GM21825 (cell line): ENCODE results near the gene RBPJL.

Source experiments
- ATAC-seq: cut with Tn5 transposase; IDR thresholded peaks from one replicate; pipeline ENCODE4 v1.9.1; 2021; ENCODE audit warnings: mild to moderate bottlenecking, moderate library complexity; ENCODE audit not compliant: unreplicated experiment

The RBPJL gene

DNA sequence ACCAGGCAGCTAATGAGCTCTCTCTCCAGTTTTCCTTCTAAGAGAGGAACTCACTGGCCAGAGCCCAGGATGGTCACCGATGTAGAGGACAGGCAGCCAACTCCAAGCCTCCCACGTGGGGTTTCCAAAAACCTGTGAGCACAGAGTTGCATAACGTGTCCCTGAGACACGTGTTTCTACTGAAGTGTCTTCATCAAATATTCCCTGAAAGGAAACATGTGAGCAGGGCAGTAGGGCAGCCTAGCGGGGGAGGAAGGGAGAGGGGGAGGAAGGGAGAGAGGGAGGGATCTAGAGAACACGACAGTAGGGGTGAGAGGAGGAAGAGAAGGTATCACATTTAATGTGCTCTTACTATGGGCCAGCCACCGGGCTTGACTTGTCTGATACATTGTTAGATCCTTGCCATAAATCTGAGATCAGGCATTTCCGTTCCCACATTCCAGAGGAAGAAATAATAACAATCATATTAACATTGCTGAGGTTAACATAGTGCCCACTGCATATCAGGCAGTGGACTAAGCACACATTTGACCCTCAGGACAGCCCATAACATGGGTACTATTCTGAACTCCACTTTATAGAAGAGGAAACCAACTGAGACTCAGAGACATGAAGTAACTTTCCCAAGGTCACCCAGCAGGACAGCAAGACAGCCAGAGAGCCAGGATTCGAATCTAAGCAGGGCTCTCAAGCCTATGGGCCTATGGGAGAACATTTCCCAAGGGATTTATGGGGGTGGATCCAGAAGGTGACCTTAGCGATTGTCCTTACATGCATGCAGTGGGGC, 51.8 kb downstream of the RBPJL start:
- ATAC-seq: no peak

DNA sequence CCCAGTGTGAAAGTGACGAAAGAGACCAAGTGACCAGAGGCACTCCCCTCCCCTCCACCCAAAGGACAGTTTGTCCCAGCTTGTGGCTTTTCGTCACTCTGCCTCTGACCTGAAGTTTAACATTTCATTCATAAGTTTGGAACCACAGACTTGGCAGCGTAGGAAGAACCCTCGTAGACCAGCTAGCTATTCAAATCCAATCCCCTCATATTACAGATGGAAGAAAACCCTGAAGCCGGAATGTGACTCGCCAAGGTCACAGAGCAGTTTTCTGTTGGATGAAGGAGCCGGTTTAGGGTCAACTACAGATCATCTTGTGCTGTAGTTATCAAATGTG, 52.4 kb downstream of the RBPJL start:
- no peak for ATAC-seq

- ATAC-seq: no peak
Measured at GRCh38 chr20:45359406-45360148, 52.9 kb downstream of the RBPJL start.

DNA sequence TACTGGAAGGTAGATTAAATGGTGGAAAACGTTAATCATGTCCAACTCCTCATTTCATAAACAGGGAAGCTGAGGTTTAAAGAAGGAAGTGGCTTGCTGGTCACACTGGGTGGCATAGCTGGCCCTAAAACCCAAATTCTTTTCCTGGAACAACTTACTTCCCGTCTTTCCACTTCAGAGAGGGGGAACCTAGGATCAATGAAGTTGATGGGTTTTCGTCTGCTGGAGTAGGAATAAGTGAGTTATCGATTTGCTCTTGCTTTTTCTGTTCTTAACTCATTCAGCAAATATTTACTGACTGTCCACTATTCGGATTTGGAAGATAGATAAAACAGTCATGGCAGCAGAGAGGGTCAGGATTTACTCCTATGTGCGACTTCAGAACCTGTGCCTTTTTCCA, 55.2 kb downstream of the RBPJL start:
- no peak for ATAC-seq

DNA sequence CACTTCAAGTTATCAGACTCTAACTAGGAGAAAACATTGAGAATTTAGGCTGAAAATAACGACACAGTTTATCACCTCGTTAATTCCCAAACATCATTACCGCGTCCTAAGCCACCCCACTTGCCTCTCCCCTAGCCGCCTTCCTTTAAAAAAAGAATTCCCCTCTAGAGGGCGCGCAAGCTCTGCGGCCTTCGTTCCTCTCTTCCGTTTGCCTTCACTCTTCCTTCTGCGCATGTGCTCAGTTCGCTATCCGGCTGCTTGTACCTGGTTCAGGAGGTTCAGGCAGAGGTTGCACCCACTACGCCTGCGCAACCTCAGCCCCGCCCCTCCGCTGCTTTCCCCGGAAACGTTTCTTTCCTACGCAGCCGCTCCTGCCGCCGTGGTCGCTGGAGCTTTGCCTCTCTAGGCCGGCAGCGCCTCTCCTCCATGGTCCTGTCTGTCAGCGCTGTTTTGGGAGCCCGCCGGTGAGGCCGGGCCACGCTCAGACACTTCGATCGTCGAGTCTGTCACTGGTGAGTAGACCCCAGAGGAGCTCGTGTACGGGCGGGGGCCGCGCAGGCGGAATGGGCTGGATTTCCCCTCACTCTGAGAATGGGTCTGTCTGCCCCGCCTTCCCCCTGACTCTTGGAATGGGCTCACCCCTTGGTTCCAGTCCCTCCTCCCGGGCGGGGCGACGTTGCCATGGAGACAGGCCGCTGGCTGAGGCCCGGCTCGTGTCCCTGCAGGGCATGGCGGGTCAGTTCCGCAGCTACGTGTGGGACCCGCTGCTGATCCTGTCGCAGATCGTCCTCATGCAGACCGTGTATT, 56.4 kb downstream of the RBPJL start, which contains the start of gene SYS1:
SYS1 (plus strand) TSS at position 353 of the 807 bp plus-strand sequence; CDS start at position 729, 376 bp downstream.
- ATAC-seq: peak; percentile 67

GRCh38 chr20:45363611-45364492, 57.2 kb downstream of the RBPJL start:
- ATAC-seq: no peak

DNA sequence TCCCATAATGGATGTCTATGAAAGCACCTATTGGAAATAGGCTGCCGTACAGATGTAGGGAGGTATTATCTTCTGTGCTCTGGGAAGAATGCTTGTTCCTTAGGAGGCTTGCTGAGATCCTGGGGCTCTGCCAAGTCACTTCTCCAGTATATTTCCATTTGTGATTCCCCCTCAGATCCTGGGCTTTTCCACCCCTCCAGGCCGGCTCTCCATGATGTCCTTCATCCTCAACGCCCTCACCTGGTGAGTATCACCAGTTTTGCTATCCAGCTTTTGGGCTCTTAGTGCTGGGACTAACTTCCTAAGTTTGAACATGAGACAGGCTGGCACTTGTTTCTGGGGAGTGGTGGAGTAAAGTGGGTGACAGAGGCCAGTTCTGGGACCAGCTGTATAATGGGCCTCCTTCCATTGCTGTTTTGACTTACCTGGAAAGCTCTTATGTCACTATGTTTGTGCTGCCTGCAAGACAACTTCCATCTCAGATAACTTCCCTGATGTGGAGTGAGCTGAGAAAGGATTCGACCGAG, 58.9 kb downstream of the RBPJL start:
- ATAC-seq: no peak

GRCh38 chr20:45366192-45366591, 59.6 kb downstream of the RBPJL start:
- ATAC-seq: no peak

- no peak for ATAC-seq
Measured at GRCh38 chr20:45366631-45367030, 60.0 kb downstream of the RBPJL start.

GRCh38 chr20:45367126-45367525, 60.5 kb downstream of the RBPJL start:
- ATAC-seq: no peak
